Brain pericyte (primary cell): ENCODE results near the gene CACNB1.
A peak's percentile ranks its signal among the peaks of the same experiment; 100 is the strongest.

Experiments
- DNase-seq: peaks from one replicate; pipeline ENCODE4 v3.0.0-alpha.2; 2012; ENCODE audit warnings: low read depth, low spot score

Gene CACNB1

GRCh38 chr17:39204245-39204644, 6.8 kb upstream of the CACNB1 start:
- DNase-seq = no peak

- DNase-seq = no peak
Observed at GRCh38 chr17:39200957-39201510, 3.6 kb upstream of the CACNB1 start.

- peak; percentile 80 for DNase-seq
Observed at GRCh38 chr17:39200070-39200879, 2.8 kb upstream of the CACNB1 start, which contains the start of gene RPL19. Gene RPL19, plus strand, starts transcription at chr17:39200283. Its CDS starts 62 bp downstream, at chr17:39200345.

- DNase-seq = no peak
Observed at GRCh38 chr17:39199820-39200069, 2.3 kb upstream of the CACNB1 start.

- no peak for DNase-seq
Observed at GRCh38 chr17:39198186-39198566, 707 bp upstream of the CACNB1 start.

GRCh38 chr17:39196808-39197291, 619 bp downstream of the CACNB1 start:
- no peak for DNase-seq

GRCh38 chr17:39196241-39196807, 1.1 kb downstream of the CACNB1 start:
- DNase-seq = no peak

- DNase-seq = no peak
Observed at GRCh38 chr17:39195568-39196160, 1.8 kb downstream of the CACNB1 start.

GRCh38 chr17:39194985-39195524, 2.4 kb downstream of the CACNB1 start:
- DNase-seq = no peak

GRCh38 chr17:39194089-39194984, 3.1 kb downstream of the CACNB1 start:
- no peak for DNase-seq

GRCh38 chr17:39193346-39193745, 4.1 kb downstream of the CACNB1 start:
- no peak for DNase-seq

- no peak for DNase-seq
Observed at GRCh38 chr17:39192901-39193300, 4.6 kb downstream of the CACNB1 start.

GRCh38 chr17:39191750-39192510, 5.5 kb downstream of the CACNB1 start:
- no peak for DNase-seq

GRCh38 chr17:39187152-39187830, 10.2 kb downstream of the CACNB1 start:
- no peak for DNase-seq

GRCh38 chr17:39186481-39187002, 10.9 kb downstream of the CACNB1 start:
- no peak for DNase-seq

GRCh38 chr17:39183720-39184119, 13.7 kb downstream of the CACNB1 start:
- DNase-seq = no peak

- no peak for DNase-seq
Observed at GRCh38 chr17:39183045-39183444, 14.4 kb downstream of the CACNB1 start.

GRCh38 chr17:39181303-39181702, 16.2 kb downstream of the CACNB1 start:
- no peak for DNase-seq

GRCh38 chr17:39178536-39178935, 18.9 kb downstream of the CACNB1 start:
- no peak for DNase-seq

GRCh38 chr17:39177256-39177655, 20.2 kb downstream of the CACNB1 start:
- DNase-seq = no peak
